Neural cell (in vitro differentiated cells): ENCODE data around the gene TMEM44. TPM values are rescaled to one million over a fixed set of nuclear protein-coding genes. Genes with fewer than 3 reads are reported as not detected.

Experiments
- H2AFZ ChIP-seq: fragments of 200-600, 300-800 bp; sonication (generic), shearing (Covaris generic); 2 replicates; pipeline ENCODE4 v1.6.0; 2014; ENCODE audit warnings: low read depth, mild to moderate bottlenecking, antibody characterized with exemption, low read length, moderate library complexity
- H3F3A ChIP-seq: fragments of 200-600 bp; shearing (Covaris generic); 2 replicates; pipeline ENCODE4 v1.6.1; 2016; ENCODE audit warnings: mild to moderate bottlenecking, moderate library complexity, mixed read lengths, antibody characterized with exemption, low read length; ENCODE audit not compliant: insufficient read depth, poor library complexity, severe bottlenecking
- H3K27ac ChIP-seq: fragments of 200-600, 300-800 bp; sonication (generic), shearing (Covaris generic); 2 replicates; pipeline ENCODE4 v1.5.1; 2014; ENCODE audit warnings: mild to moderate bottlenecking, low read length, moderate library complexity
- H3K27me3 ChIP-seq: fragments of 300-800, 200-600 bp; sonication (generic), shearing (Covaris generic); 2 replicates; pipeline ENCODE4 v1.6.0; 2014; ENCODE audit warnings: mild to moderate bottlenecking, low read depth, low read length, moderate library complexity; ENCODE audit not compliant: insufficient read depth
- H3K36me3 ChIP-seq: fragments of 300-800, 200-600 bp; sonication (generic), shearing (Covaris generic); 2 replicates; pipeline ENCODE4 v1.5.1; 2014; ENCODE audit warnings: mild to moderate bottlenecking, antibody characterized with exemption, low read length, moderate library complexity; ENCODE audit not compliant: insufficient read depth
- H3K4me2 ChIP-seq: fragments of 300-800, 200-600 bp; sonication (generic), shearing (Covaris generic); 2 replicates; pipeline ENCODE4 v1.6.0; 2014; ENCODE audit warnings: mild to moderate bottlenecking, low read length
- H3K4me3 ChIP-seq: fragments of 300-800, 200-600 bp; sonication (generic), shearing (Covaris generic); 2 replicates; pipeline ENCODE4 v1.5.1; 2014; ENCODE audit warnings: mild to moderate bottlenecking, low read length, moderate library complexity
- H3K79me2 ChIP-seq: fragments of 200-600 bp; shearing (Covaris generic); replicated peaks from 2 replicates; pipeline ENCODE4 v1.6.0; 2014; ENCODE audit warnings: mild to moderate bottlenecking, low read length, moderate library complexity; ENCODE audit not compliant: insufficient read depth
- H3K9ac ChIP-seq: fragments of 300-800, 200-600 bp; sonication (generic), shearing (Covaris generic); 2 replicates; pipeline ENCODE4 v1.6.1; 2016; ENCODE audit warnings: mild to moderate bottlenecking, low read length, mixed read lengths
- H3K9me2 ChIP-seq: fragments of 200-600 bp; shearing (Covaris generic); 2 replicates; pipeline ENCODE4 v1.6.1; 2016; ENCODE audit warnings: mild to moderate bottlenecking, low read length, mixed read lengths; ENCODE audit not compliant: insufficient read depth
- H3K9me3 ChIP-seq: fragments of 200-600, 300-800 bp; sonication (generic), shearing (Covaris generic); 2 replicates; pipeline ENCODE4 v1.6.1; 2016; ENCODE audit warnings: mild to moderate bottlenecking, mixed run types, low read length, moderate library complexity, mixed read lengths
- H4K20me1 ChIP-seq: fragments of 200-600 bp; shearing (Covaris generic); 2 replicates; pipeline ENCODE4 v1.6.1; 2016; ENCODE audit warnings: mild to moderate bottlenecking, mixed run types; ENCODE audit not compliant: insufficient read depth
- CTCF ChIP-seq: fragments of 450-650 bp; IDR thresholded peaks from 2 replicates; pipeline ENCODE4 v1.5.1; 2014; ENCODE audit warnings: antibody characterized with exemption, mild to moderate bottlenecking, moderate library complexity; ENCODE audit not compliant: poor library complexity, severe bottlenecking
- EP300 ChIP-seq: fragments of 450-650 bp; conservative IDR thresholded peaks from 2 replicates; pipeline ENCODE4 v1.6.1; 2014; ENCODE audit warnings: antibody characterized with exemption, mild to moderate bottlenecking, moderate library complexity; ENCODE audit not compliant: poor library complexity, severe bottlenecking
- EZH2 ChIP-seq: fragments of 200-600, 300-800 bp; shearing (Covaris generic), sonication (generic); IDR thresholded peaks from 2 replicates; pipeline ENCODE4 v1.6.1; 2014; ENCODE audit warnings: antibody characterized with exemption, low read length, borderline replicate concordance, mild to moderate bottlenecking; ENCODE audit not compliant: insufficient read depth, poor library complexity, severe bottlenecking
- MXI1 ChIP-seq: fragments of 450-650 bp; conservative IDR thresholded peaks from 2 replicates; pipeline ENCODE4 v1.6.1; 2014; ENCODE audit warnings: antibody characterized with exemption, mild to moderate bottlenecking; ENCODE audit not compliant: poor library complexity, severe bottlenecking
- POLR2AphosphoS5 ChIP-seq: IDR thresholded peaks from 2 replicates; pipeline ENCODE4 v1.6.1; 2012
- RAD21 ChIP-seq: fragments of 450-650 bp; conservative IDR thresholded peaks from 2 replicates; pipeline ENCODE4 v1.6.1; 2014; ENCODE audit warnings: antibody characterized with exemption, mild to moderate bottlenecking, moderate library complexity
- REST ChIP-seq: IDR thresholded peaks from 2 replicates; pipeline ENCODE4 v1.6.1; 2012; ENCODE audit warnings: borderline replicate concordance
- SMC3 ChIP-seq: fragments of 450-650 bp; conservative IDR thresholded peaks from 2 replicates; pipeline ENCODE4 v1.6.1; 2014; ENCODE audit warnings: antibody characterized with exemption, mild to moderate bottlenecking, moderate library complexity; ENCODE audit not compliant: poor library complexity
- TAF1 ChIP-seq: IDR thresholded peaks from 2 replicates; pipeline ENCODE4 v1.6.1; 2012; ENCODE audit warnings: low read depth
- polyA plus RNA-seq: library from polyadenylated mRNA; depleted of rRNA; stranded (reverse); fragments of >200 nt; gene quantifications from 2 replicates; pipeline ENCODE4 v1.2.3, GENCODE V29; 2014

The TMEM44 gene
- polyA plus RNA-seq, 1 donor from 2014 or later = 40.6 TPM

- no peak overlapping the region for H3K4me2 ChIP-seq
- no peaks in the 10 kb centered on the region for H3K9me3 ChIP-seq
- H2AFZ ChIP-seq = no peak overlapping the region
- H3K27ac ChIP-seq = no peak overlapping the region
- TF ChIP-seq EZH2 = no peak
- no peak for TF ChIP-seq SMC3
- TF ChIP-seq RAD21 = no peak
- TF ChIP-seq TAF1 = no peak
- no peak for TF ChIP-seq EP300
- TF ChIP-seq POLR2AphosphoS5 = no peak
- no peak for TF ChIP-seq MXI1
- TF ChIP-seq CTCF = no peak
- H3K27me3 ChIP-seq = no peaks in the 10 kb centered on the region
- no peaks in the 10 kb centered on the region for H3K36me3 ChIP-seq
- H3F3A ChIP-seq = no peaks in the 10 kb centered on the region
- H3K9me2 ChIP-seq = no peaks in the 10 kb centered on the region
- H3K79me2 ChIP-seq = no peaks in the 10 kb centered on the region
- H3K4me3 ChIP-seq = no peak overlapping the region
- H3K9ac ChIP-seq = no peak overlapping the region
- no peaks in the 10 kb centered on the region for H4K20me1 ChIP-seq
Measured at GRCh38 chr3:194623449-194624290, 9.5 kb downstream of the TMEM44 start.

- H3K27ac ChIP-seq = no peak overlapping the region
- H3K9ac ChIP-seq = no peak overlapping the region
- H3K4me2 ChIP-seq = no peak overlapping the region
- H3K79me2 ChIP-seq = no peaks in the 10 kb centered on the region
- no peak overlapping the region for H2AFZ ChIP-seq
- no peak overlapping the region for H3K4me3 ChIP-seq
- no peaks in the 10 kb centered on the region for H3K9me2 ChIP-seq
- no peaks in the 10 kb centered on the region for H3K9me3 ChIP-seq
- H3K36me3 ChIP-seq = no peaks in the 10 kb centered on the region
- TF ChIP-seq SMC3 (no peak), RAD21 (no peak), EZH2 (no peak), TAF1 (no peak), REST (no peak), POLR2AphosphoS5 (no peak), MXI1 (no peak), CTCF (no peak), EP300 (no peak)
- H3K27me3 ChIP-seq = no peaks in the 10 kb centered on the region
- no peaks in the 10 kb centered on the region for H3F3A ChIP-seq
- H4K20me1 ChIP-seq = no peaks in the 10 kb centered on the region
Measured at GRCh38 chr3:194622621-194623340, 10.4 kb downstream of the TMEM44 start.
